Measurements from ENCODE around the gene SLC16A4.

SLC16A4 gene

DNA sequence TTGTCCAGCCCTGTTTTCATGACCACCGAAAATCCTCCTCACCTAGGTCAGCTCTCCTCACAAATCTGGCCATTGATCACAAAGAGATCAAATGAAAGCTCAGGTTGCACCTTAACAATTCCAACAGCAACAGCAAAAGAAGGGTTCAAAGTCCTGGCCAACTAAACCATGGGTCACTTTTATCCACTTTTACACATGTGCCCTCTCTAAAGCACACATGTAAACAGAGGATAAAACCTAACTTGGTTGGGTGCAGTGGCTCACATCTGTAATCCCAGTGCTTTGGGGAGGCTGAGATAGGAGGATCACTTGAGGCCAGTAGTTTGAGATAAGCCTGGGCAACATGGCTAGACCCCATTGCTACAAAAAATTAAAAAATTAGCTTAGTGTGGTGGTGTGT, 55.6 kb downstream of the SLC16A4 start:
- Histone ChIP-seq H3K9me2 (replicated peaks; ENCODE audit: insufficient read depth, low read length) (no peaks in the 10 kb centered on the region), H3K4me1 (ENCODE audit: low read length) (no peaks in the 10 kb centered on the region), H3K9me3 (replicated peaks; ENCODE audit: insufficient read depth, low read length) (no peaks in the 10 kb centered on the region), H3K27ac (ENCODE audit: low read length) (no peak overlapping the region), H3K79me2 (ENCODE audit: low read length) (peaks cover 10% of the 10 kb centered on the region), H3F3A (ENCODE audit: insufficient read depth, low read length) (peaks cover 6% of the 10 kb centered on the region), H3K27me3 (replicated peaks; ENCODE audit: insufficient read depth, low read length) (no peaks in the 10 kb centered on the region), H3K4me2 (ENCODE audit: low read depth, low read length) (no peak overlapping the region), H3K4me3 (ENCODE audit: low read length) (no peak overlapping the region), H2AFZ (ENCODE audit: low read length) (no peak overlapping the region), H3K9ac (ENCODE audit: low read length) (no peak overlapping the region), H3K36me3 (replicated peaks; ENCODE audit: insufficient read depth, low read length) (no peaks in the 10 kb centered on the region), H4K20me1 (ENCODE audit: insufficient read depth, low read length) (no peaks in the 10 kb centered on the region)
- no peak for DNase-seq
- TF ChIP-seq EZH2 (optimal IDR thresholded peaks at IDR 0.05; ENCODE audit: low read depth, low read length) (no peak), EZH2phosphoT487 (IDR thresholded peaks at IDR 0.05; ENCODE audit: low read length) (no peak)
- TF ChIP-seq, protein P1, sequence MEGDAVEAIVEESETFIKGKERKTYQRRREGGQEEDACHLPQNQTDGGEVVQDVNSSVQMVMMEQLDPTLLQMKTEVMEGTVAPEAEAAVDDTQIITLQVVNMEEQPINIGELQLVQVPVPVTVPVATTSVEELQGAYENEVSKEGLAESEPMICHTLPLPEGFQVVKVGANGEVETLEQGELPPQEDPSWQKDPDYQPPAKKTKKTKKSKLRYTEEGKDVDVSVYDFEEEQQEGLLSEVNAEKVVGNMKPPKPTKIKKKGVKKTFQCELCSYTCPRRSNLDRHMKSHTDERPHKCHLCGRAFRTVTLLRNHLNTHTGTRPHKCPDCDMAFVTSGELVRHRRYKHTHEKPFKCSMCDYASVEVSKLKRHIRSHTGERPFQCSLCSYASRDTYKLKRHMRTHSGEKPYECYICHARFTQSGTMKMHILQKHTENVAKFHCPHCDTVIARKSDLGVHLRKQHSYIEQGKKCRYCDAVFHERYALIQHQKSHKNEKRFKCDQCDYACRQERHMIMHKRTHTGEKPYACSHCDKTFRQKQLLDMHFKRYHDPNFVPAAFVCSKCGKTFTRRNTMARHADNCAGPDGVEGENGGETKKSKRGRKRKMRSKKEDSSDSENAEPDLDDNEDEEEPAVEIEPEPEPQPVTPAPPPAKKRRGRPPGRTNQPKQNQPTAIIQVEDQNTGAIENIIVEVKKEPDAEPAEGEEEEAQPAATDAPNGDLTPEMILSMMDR (IDR thresholded peaks at IDR 0.05; ENCODE audit: low read length), result no peak

DNA sequence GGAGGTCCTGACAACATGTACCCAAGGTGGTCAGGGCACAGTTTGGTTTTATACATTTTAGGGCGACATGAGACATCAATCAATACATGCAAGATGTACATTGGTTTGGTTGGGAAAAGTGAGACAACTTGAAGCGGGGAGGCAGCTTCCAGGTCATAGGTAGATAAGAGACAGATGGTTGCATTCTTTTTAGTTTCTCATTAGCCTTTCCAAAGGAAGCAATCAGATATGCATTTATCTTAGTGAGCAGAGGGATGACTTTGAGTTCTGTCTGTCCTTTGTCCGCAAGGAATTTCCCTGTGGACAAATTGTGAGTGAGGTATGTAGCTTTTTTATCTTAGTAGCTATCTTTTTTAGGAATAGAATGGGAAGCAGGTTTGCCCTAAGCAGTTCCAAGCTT, 62.1 kb downstream of the SLC16A4 start:
- TF ChIP-seq, protein P1 (IDR thresholded peaks at IDR 0.05; ENCODE audit: low read length), result no peak
- no peak for TF ChIP-seq EZH2 (optimal IDR thresholded peaks at IDR 0.05; ENCODE audit: low read depth, low read length)
- no peak for TF ChIP-seq EZH2phosphoT487 (IDR thresholded peaks at IDR 0.05; ENCODE audit: low read length)
- Histone ChIP-seq H2AFZ (ENCODE audit: low read length) (no peak overlapping the region), H3K27ac (ENCODE audit: low read length) (no peak overlapping the region)

DNA sequence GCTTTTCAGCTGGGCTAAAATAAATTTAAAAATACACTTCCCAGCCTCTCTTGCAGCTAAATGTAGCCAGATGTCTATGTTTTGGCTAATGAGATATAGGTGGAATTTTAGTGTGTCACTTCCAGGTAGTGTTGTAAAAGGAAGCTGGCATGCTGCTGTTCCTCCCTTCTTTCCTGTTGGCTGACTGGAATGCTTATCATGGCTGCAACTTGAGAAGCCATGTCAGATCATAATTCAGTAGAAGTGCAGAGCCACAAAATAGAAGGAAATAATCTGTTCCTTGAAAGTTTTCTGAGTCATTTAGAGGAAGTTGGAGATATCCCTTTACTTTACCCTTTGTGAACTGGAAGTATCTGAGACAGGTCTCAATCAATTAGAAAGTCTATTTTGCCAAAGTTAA, 62.6 kb downstream of the SLC16A4 start:
- no peak overlapping the region for H3K9ac ChIP-seq (ENCODE audit: low read length)
- H3K9me3 ChIP-seq (replicated peaks; ENCODE audit: insufficient read depth, low read length), result no peaks in the 10 kb centered on the region
- H3K27me3 ChIP-seq (replicated peaks; ENCODE audit: insufficient read depth, low read length), result no peaks in the 10 kb centered on the region
- no peak overlapping the region for H3K4me2 ChIP-seq (ENCODE audit: low read depth, low read length)
- H3F3A ChIP-seq (ENCODE audit: insufficient read depth, low read length), result no peaks in the 10 kb centered on the region
- no peak overlapping the region for H3K27ac ChIP-seq (ENCODE audit: low read length)
- no peaks in the 10 kb centered on the region for H3K36me3 ChIP-seq (replicated peaks; ENCODE audit: insufficient read depth, low read length)
- H3K4me3 ChIP-seq (ENCODE audit: low read length), result no peak overlapping the region
- TF ChIP-seq EZH2phosphoT487 (IDR thresholded peaks at IDR 0.05; ENCODE audit: low read length) (no peak), EZH2 (optimal IDR thresholded peaks at IDR 0.05; ENCODE audit: low read depth, low read length) (no peak)
- TF ChIP-seq, protein P1 (IDR thresholded peaks at IDR 0.05; ENCODE audit: low read length), result no peak
- no peak for DNase-seq
- H4K20me1 ChIP-seq (ENCODE audit: insufficient read depth, low read length), result no peaks in the 10 kb centered on the region
- H2AFZ ChIP-seq (ENCODE audit: low read length), result no peak overlapping the region
- H3K79me2 ChIP-seq (ENCODE audit: low read length), result no peaks in the 10 kb centered on the region
- no peaks in the 10 kb centered on the region for H3K9me2 ChIP-seq (replicated peaks; ENCODE audit: insufficient read depth, low read length)
- no peaks in the 10 kb centered on the region for H3K4me1 ChIP-seq (ENCODE audit: low read length)

More for the DNA sequence above, 62.1 kb downstream of the SLC16A4 start:
- H3K9me2 ChIP-seq (replicated peaks; ENCODE audit: insufficient read depth, low read length), result no peaks in the 10 kb centered on the region
- no peaks in the 10 kb centered on the region for H3K9me3 ChIP-seq (replicated peaks; ENCODE audit: insufficient read depth, low read length)
- no peaks in the 10 kb centered on the region for H3F3A ChIP-seq (ENCODE audit: insufficient read depth, low read length)
- H3K4me1 ChIP-seq (ENCODE audit: low read length), result no peaks in the 10 kb centered on the region
- H4K20me1 ChIP-seq (ENCODE audit: insufficient read depth, low read length), result no peaks in the 10 kb centered on the region
- H3K27me3 ChIP-seq (replicated peaks; ENCODE audit: insufficient read depth, low read length), result no peaks in the 10 kb centered on the region
- H3K4me3 ChIP-seq (ENCODE audit: low read length), result no peak overlapping the region
- H3K79me2 ChIP-seq (ENCODE audit: low read length), result no peaks in the 10 kb centered on the region
- no peak for DNase-seq
- H3K4me2 ChIP-seq (ENCODE audit: low read depth, low read length), result no peak overlapping the region
- H3K9ac ChIP-seq (ENCODE audit: low read length), result no peak overlapping the region
- H3K36me3 ChIP-seq (replicated peaks; ENCODE audit: insufficient read depth, low read length), result no peaks in the 10 kb centered on the region
